Medulla oblongata (tissue), 1 donor: ENCODE data around the gene ARAP1.

Source experiments
- DNase-seq: peaks from one replicate; pipeline ENCODE4 v3.0.0-alpha.2; 2015; ENCODE audit errors: extremely low spot score

The ARAP1 gene

GRCh38 chr11:72762641-72763304 is 10.6 kb upstream of the ARAP1 start:
- no peak for DNase-seq

DNA sequence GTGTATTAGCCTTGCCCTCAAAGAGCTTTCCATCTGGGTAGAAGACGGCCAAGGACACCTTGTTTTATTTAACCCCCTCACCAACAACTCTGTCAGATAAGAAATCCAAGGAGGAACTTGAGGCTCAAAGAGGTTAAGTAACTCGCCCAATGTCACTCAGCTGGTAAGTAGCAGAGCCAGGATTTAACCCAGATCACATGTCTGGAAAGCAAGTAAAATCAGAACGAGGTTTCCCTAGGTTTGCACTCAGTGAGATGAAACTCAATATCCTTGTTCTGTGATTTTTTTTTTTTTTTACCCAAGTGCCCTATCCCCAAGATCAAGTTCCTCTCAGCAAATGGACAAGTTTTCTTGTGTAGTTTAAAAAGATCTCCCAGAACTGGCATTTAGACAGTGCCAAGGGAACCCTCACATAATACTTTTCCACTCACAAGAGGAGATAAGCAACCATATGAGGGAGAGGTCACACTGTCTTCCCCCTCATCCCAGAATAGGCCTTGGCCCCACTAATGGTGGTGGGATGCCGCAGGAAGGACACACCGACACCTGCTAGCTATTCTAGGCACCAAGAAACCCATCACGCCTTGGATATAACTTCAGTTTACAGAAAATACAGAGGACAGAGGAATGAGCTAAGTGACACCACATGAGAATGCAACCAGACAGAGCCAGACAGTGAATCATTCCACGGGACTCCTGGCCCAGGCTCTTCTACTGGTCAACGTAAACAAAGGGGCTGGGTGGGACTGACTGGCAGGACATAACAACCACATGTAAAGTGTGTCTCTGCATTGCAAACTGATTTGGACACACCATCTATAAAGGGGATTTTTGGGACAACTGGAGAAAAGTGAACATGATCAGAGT is 8.6 kb upstream of the ARAP1 start:
- no peak for DNase-seq

- no peak for DNase-seq
These were observed 7.3 kb upstream of the ARAP1 start for GRCh38 chr11:72759468-72759985.

DNA sequence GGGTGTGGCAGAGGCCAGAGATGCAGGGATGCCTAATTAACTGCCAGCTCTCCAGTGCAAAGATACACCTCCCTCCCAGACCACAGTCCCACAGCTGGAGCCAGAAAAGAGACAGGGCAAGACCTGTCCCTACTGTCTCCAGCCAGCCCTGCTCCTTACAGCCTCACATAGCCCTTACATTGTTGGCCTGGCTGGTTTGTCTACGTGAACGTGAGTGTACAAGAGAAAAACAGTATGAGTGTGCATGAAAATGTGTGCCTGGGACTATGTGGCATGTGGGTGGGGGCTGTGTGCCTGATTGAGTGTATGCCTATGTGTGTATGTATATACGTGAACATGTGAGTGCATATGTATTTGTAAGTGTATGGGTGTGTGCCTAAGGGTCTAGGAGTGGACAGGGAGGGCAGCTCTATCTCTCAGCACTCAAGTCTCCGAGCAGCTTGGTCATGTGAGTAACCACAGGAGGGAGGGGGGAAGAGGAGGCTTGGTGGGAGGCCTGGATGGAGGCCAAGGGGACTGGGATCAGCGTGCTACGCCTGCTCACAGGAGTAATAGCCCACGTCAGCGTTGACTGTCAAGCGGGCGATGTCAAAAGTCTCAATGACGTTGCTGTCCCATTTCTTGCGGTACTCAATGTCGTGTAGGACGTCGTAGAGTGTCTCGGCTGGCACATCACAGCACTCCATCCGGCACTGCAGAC is 6.6 kb upstream of the ARAP1 start:
- DNase-seq = no peak

GRCh38 chr11:72758304-72758689 is 6.1 kb upstream of the ARAP1 start:
- DNase-seq = no peak

DNA sequence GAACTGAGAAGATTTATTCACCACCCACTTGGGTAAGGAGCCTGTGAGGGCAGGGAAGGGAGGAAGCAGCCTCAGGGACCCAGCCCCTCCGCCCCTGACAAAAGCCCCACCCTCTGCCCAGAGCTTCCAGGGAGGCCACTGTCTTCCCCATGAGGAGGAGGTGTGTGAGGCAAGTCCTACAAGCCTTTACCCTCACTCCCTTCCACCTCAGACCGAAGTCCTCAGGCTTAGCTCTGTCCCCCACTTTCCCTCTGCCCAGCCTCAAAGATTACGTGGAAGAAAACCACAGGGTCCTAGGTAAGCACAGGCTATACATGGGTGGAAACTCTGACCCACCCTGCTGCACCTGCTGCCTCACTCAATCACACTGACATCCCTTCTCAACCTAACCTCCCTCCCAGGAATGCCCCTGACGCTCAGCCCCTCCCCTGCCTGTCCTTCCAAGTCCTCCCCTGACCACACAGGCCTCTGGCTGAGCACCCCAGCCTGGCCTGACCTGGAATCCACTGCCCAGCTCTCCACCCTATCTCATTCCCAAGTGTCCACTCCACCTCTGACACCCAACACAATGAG is 3.6 kb upstream of the ARAP1 start:
- no peak for DNase-seq

DNA sequence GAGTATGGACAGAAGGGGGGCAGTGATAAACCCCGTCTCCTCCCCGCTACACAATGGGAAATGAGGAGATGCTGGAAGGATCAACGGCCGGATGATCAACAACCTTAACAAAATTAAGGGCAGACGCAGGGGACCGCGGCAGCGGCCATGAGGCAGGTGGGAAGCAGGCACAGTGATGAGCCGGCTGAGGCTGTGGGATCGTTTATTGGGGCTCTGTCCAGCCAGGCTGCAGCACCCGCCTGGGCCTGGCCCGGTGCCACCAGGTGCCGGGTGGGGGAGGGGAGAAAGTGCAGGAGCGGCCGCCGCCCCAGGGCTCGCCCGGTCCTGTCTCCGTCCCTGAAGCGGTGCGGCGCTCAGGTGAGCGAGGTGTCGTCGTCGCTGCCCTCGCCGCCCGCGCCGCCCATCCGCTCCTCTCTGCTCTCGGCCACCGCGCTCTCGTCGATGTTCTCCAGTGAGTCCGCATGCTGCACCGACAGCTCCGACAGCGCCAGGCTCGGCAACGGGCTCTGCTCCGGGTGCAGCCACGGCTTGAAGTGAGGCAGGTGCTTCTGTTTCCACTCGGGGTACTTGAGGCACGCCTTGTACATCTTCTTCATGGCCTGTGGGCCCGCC is 2.4 kb upstream of the ARAP1 start:
- no peak for DNase-seq

- no peak for DNase-seq
These were observed 1.9 kb upstream of the ARAP1 start for GRCh38 chr11:72754149-72754543.

DNA sequence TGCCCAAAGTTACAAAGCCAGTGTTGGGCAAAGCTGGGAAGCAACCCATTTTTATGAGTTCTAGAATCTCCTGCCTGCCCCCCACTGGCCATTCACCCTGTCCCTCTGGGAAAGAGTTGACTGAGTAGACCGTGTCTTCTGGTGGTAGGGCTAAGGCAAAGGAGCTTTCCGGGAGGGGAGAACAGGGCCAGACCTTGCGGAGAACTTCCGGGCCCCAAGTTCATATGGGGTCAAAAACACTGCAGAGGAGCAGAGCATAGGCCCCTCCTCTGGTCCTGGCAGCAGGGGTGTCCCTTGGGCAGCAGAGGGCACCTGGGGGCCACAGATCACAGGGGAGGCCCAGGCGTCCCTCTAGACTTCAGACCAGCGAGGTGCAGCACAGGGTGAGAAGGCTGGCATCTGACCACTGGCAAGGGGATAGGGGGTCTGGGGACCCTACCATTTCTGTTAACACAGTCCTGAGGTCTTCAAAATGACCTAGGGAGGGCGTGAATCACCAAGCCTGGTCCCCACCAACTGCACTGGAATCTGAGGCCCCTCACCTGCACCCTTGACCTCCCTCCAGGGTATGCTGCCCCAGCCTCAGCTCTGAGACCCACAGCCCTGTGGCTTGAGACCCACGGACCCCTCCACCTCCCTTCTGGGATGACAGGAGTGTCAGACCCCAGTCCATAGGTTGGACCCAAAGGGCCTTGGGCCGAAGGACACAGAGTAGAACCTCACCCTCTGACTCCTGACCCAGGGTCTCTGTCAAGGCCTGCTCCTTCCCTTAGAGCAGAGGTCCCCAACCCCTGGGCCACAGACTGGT is 1.3 kb upstream of the ARAP1 start:
- DNase-seq = peak; percentile 57

GRCh38 chr11:72751116-72752087 is 806 bp downstream of the ARAP1 start:
- no peak for DNase-seq

- no peak for DNase-seq
These were observed 1.6 kb downstream of the ARAP1 start for GRCh38 chr11:72750556-72751115.

- peak; percentile 84 for DNase-seq
These were observed 2.1 kb downstream of the ARAP1 start for GRCh38 chr11:72750086-72750485.

DNA sequence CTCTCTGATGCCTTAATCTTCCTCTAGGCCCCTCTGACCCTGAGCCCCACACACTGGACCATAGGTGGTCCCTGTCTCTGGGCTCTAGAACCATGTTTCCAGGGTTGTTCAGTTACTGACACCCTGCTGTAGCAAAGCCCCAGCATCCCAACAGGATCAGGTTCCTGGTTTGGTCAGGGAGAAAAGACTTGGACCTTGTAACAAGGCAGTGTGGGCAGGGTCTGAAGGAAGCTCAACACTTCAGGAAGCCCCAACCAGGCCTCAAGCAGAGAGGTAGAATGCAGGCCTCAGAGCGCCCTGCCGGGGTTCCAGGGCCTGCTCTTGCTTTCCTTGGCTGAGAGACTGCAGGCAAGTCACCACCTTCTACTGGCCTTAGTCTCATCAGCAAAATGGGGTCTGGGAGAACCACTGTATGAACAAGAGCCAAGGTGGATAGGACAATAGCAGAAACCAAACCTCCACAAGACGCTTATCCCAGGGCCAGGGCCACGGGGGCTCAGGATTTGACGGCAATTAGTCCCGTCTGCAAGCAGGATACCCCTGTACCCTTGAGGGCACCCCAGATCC is 4.8 kb downstream of the ARAP1 start:
- no peak for DNase-seq

DNA sequence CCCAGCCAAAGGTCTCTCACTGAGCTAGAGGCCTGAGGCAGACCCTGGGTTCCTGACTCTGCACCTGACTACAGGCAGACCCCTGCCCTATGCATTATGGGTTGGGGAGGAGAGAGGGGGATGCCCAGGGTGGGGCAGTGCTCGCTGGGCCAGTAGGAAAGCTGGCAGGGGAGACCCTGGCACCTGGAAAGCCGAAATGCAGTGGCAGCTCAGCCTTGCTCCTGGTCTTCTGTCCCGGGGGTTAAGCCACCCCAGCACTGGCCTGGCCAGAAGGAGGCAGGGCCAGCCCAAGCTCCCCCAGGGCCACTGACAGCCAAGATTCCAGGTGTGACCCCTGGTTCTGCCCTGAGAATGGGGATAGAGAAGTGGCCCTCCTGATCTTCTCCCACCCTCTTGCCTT is 5.4 kb downstream of the ARAP1 start:
- no peak for DNase-seq

DNA sequence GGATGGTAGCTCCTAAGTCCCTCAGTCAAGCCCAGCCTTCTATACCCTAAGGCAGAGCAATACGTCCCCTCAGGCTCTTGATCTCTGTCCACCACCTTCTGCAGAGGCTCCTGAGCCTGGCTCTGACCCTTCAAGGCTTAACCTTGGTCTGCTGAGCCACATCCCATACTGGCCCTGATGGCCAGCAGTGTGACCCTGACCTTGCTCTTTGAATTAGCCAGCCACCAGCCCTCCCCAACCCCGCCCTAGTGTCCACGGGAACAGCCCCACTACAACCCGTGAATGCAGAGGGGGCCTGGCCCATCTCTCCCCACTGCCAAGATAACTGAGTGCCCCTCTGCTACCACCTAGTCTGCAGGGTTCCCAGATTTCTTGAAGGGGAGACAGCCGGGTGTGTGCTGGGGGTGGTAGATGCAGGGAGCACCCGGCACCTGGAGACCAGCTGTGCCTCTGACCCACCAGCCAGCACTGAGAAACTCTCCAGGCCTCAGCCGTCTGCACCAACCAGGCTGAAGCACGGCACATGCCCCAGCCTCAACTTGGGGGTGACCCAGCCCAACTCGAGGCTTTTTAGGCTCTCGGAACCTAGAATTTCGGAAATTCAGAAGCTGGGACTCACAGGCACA is 6.2 kb downstream of the ARAP1 start:
- DNase-seq = no peak

DNA sequence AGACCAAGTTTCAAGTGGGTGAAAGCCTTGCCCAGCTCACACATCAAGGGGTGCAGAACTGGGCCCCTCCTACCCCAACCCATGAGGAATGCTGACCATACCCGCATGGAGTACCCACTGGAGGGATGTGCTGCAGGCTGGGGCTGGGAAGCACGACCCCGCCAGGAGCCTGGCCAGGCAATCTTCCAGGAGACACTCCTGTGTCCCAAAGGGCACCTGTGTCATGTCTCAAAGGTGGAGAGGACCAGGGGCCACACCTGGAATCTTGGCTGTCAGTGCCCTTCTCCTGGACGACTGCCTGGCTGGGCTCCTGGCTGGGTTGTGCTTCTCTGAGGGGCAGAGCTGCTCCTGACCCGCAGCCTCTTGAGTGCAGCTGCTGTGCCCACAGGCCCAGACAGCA is 6.7 kb downstream of the ARAP1 start:
- no peak for DNase-seq

- DNase-seq = no peak
These were observed 7.7 kb downstream of the ARAP1 start for GRCh38 chr11:72744474-72744873.
